Cardiac fibroblast (primary cell): ENCODE data around the gene MRPL14.
"Not testable (repeated sequence)": the region's sequence is repeated elsewhere in the genome, so short reads cannot be mapped to it uniquely, and the experiment has no call there.

Source experiments
- DNase-seq, 2 donors: peaks; one replicate each; pipeline versions ENCODE4 v3.0.0 to v3.0.0-alpha.2; 2010; ENCODE audit warnings: low read depth in 2 of 2
- H3K4me3 ChIP-seq, 2 donors: replicated peaks in 1 of 2; 1 replicate in 1 of 2; 2 replicates in 1 of 2; pipeline ENCODE4 v1.5.1; 2011; ENCODE audit warnings: low read depth in 2 of 2, low read length in 2 of 2, mild to moderate bottlenecking in 2 of 2, moderate library complexity in 1 of 2
- CTCF ChIP-seq: IDR thresholded peaks from one replicate; pipeline ENCODE4 v1.5.1; 2011; ENCODE audit warnings: low read depth, mild to moderate bottlenecking, low read length, inconsistent platforms

MRPL14 gene

GRCh38 chr6:44150317-44150917 is 23.2 kb upstream of the MRPL14 start:
- H3K4me3 ChIP-seq = no peak overlapping the region
- DNase-seq = no peak
- no peak for TF ChIP-seq CTCF

GRCh38 chr6:44149369-44150012 is 22.2 kb upstream of the MRPL14 start:
- no peak for DNase-seq
- no peak for TF ChIP-seq CTCF
- H3K4me3 ChIP-seq = no peak overlapping the region

- no peak overlapping the region for H3K4me3 ChIP-seq
- no peak for TF ChIP-seq CTCF
- DNase-seq = no peak
Measured at GRCh38 chr6:44148306-44148705, 21.1 kb upstream of the MRPL14 start.

- TF ChIP-seq CTCF = no peak
- no peak overlapping the region for H3K4me3 ChIP-seq
- DNase-seq = no peak
Measured at GRCh38 chr6:44147256-44147655, 20.0 kb upstream of the MRPL14 start.

- DNase-seq = no peak
- no peak for TF ChIP-seq CTCF
- no peak overlapping the region for H3K4me3 ChIP-seq
Measured at GRCh38 chr6:44146685-44147084, 19.4 kb upstream of the MRPL14 start.

GRCh38 chr6:44145839-44146238 is 18.6 kb upstream of the MRPL14 start:
- no peak overlapping the region for H3K4me3 ChIP-seq
- TF ChIP-seq CTCF = no peak
- DNase-seq = no peak

- not testable (repeated sequence) for DNase-seq, H3K4me3 ChIP-seq
Measured at GRCh38 chr6:44144536-44144935, 17.3 kb upstream of the MRPL14 start.
